HCT116 (cell line): Measurements from ENCODE around the gene SOX9. TPM values are rescaled to one million over a fixed set of nuclear protein-coding genes. Genes with fewer than 3 reads are reported as not detected.
A peak's percentile ranks its signal among the peaks of the same experiment; 100 is the strongest.

Experiments
- ATAC-seq: fragments of 200-7000 bp; cut with Tn5 transposase; 2 replicates; pipeline ENCODE4 v1.9.1; 2020; ENCODE audit warnings: mild to moderate bottlenecking, moderate library complexity
- BruUV-seq: library from RNA; stranded (reverse); fragments of 400-500 nt; replicated peaks from 2 replicates; lab custom pipeline; 2021; lab: Mats Ljungman, UMichigan
- CTCF ChIA-PET: fragments of 300-600 bp; sonication (Branson Sonifier 250); formaldehyde crosslinking; loops from one replicate; lab custom pipeline; 2021; ENCODE audit warnings: antibody characterized with exemption; lab: Charles Lee
- POLR2A ChIA-PET: fragments of 300-600, 350-600 bp; sonication (Branson Sonifier 250); formaldehyde crosslinking; loops from one replicate; lab custom pipeline; 2021; ENCODE audit warnings: antibody characterized with exemption; lab: Charles Lee
- RAD21 ChIA-PET, 2 experiments: fragments of 300-600 bp; sonication (Branson Sonifier 250); formaldehyde crosslinking; loops; one replicate each; lab custom pipeline; 2023; ENCODE audit warnings: low total read pairs in 2 of 2; ENCODE audit not compliant: uncharacterized antibody in 2 of 2, unreplicated experiment in 2 of 2, low non-redundant PET in 1 of 2; lab: Charles Lee
- DNase-seq: peaks from one replicate; pipeline ENCODE4 v3.0.0-alpha.2; 2010; ENCODE audit warnings: low read depth, low spot score
- H2AFZ ChIP-seq: fragments of 200-600 bp; shearing (Covaris generic), sonication (generic); 2 replicates; pipeline ENCODE4 v1.6.1; 2017; ENCODE audit warnings: low read depth, mixed run types, mixed read lengths, antibody characterized with exemption, low read length; ENCODE audit not compliant: poor library complexity, severe bottlenecking
- H3K27ac ChIP-seq: 2 replicates; pipeline ENCODE4 v1.5.1; 2012; ENCODE audit warnings: low read depth, low read length
- H3K27me3 ChIP-seq: fragments of 200-600 bp; sonication (generic); 2 replicates; pipeline ENCODE4 v1.6.1; 2016; ENCODE audit warnings: mixed run types, low read length, mixed read lengths; ENCODE audit not compliant: insufficient read depth
- H3K36me3 ChIP-seq, 2 experiments: fragments of 200-500 bp in 1 of 2; fragments of 200-600 bp in 1 of 2; sonication (Bioruptor generic) in 1 of 2; sonication (generic) in 1 of 2; 2 replicates each; pipeline versions ENCODE4 v1.5.1 to v1.6.1; 2014 to 2016; ENCODE audit warnings: low read length in 2 of 2, inconsistent platforms in 1 of 2, mixed read lengths in 1 of 2, mixed run types in 1 of 2; ENCODE audit not compliant: insufficient read depth in 2 of 2, control insufficient read depth in 1 of 2
- H3K4me1 ChIP-seq, 2 experiments: fragments of 200-600 bp in 1 of 2; sonication (generic) in 1 of 2; 2 replicates each; pipeline versions ENCODE4 v1.5.1 to v1.6.1; 2012 to 2017; ENCODE audit warnings: low read length in 2 of 2, inconsistent platforms in 1 of 2, mild to moderate bottlenecking in 1 of 2, mixed read lengths in 1 of 2, mixed run types in 1 of 2, moderate library complexity in 1 of 2; ENCODE audit not compliant: insufficient read depth in 2 of 2, control insufficient read depth in 1 of 2
- H3K4me2 ChIP-seq: fragments of 200-600 bp; sonication (generic); 2 replicates; pipeline ENCODE4 v1.6.1; 2017; ENCODE audit warnings: mixed run types, low read length, mixed read lengths
- H3K4me3 ChIP-seq, 2 experiments: fragments of 200-600 bp in 1 of 2; sonication (generic) in 1 of 2; replicated peaks in 1 of 2; 2 replicates each; pipeline ENCODE4 v1.5.1; 2011 to 2016; ENCODE audit warnings: low read length in 2 of 2, control low read depth in 1 of 2, low read depth in 1 of 2, mild to moderate bottlenecking in 1 of 2, mixed read lengths in 1 of 2, mixed run types in 1 of 2
- H3K79me2 ChIP-seq: fragments of 200-600 bp; sonication (generic); 2 replicates; pipeline ENCODE4 v1.6.1; 2017; ENCODE audit warnings: mild to moderate bottlenecking, mixed run types, low read length, moderate library complexity, mixed read lengths; ENCODE audit not compliant: insufficient read depth
- H3K9ac ChIP-seq: fragments of 200-600 bp; sonication (generic); 2 replicates; pipeline ENCODE4 v1.6.1; 2016; ENCODE audit warnings: low read length, mixed read lengths
- H3K9me2 ChIP-seq: fragments of 200-600 bp; sonication (generic), shearing (Covaris generic); 2 replicates; pipeline ENCODE4 v1.6.1; 2017; ENCODE audit warnings: mixed run types, mild to moderate bottlenecking, moderate library complexity; ENCODE audit not compliant: insufficient read depth
- H3K9me3 ChIP-seq, 2 experiments: fragments of 200-500 bp in 1 of 2; fragments of 200-600 bp in 1 of 2; sonication (Bioruptor generic) in 1 of 2; sonication (generic) in 1 of 2; 2 replicates each; pipeline ENCODE4 v1.6.1; 2014 to 2017; ENCODE audit warnings: low read length in 2 of 2, mixed read lengths in 2 of 2, inconsistent platforms in 1 of 2, low read depth in 1 of 2, mild to moderate bottlenecking in 1 of 2, mixed run types in 1 of 2, moderate library complexity in 1 of 2; ENCODE audit not compliant: control insufficient read depth in 1 of 2, insufficient read depth in 1 of 2
- H4K20me1 ChIP-seq: fragments of 200-600 bp; sonication (generic), shearing (Covaris generic); 2 replicates; pipeline ENCODE4 v1.6.1; 2017; ENCODE audit warnings: mixed run types, mild to moderate bottlenecking, moderate library complexity; ENCODE audit not compliant: insufficient read depth
- CEBPB ChIP-seq: IDR thresholded peaks from 2 replicates; pipeline ENCODE4 v1.6.1; 2012; ENCODE audit warnings: low read depth
- CTCF ChIP-seq, 3 experiments: fragments of 200-600 bp in 1 of 3; sonication (generic) in 1 of 3; IDR thresholded peaks in 2 of 3; conservative IDR thresholded peaks in 1 of 3; 2 replicates each; pipeline ENCODE4 v1.5.1; 2012 to 2017; ENCODE audit warnings: low read depth in 2 of 3, low read length in 2 of 3, antibody characterized with exemption in 1 of 3, borderline replicate concordance in 1 of 3, control low read depth in 1 of 3, mild to moderate bottlenecking in 1 of 3, mixed read lengths in 1 of 3, mixed run types in 1 of 3, moderate library complexity in 1 of 3; ENCODE audit not compliant: insufficient read depth in 1 of 3
- EZH2phosphoT487 ChIP-seq: fragments of 200-600 bp; IDR thresholded peaks from 2 replicates; pipeline ENCODE4 v1.6.1; 2018; ENCODE audit warnings: antibody characterized with exemption, borderline replicate concordance
- POLR2A ChIP-seq: IDR thresholded peaks from 2 replicates; pipeline ENCODE4 v1.7.0; 2011; ENCODE audit warnings: borderline replicate concordance; ENCODE audit not compliant: insufficient read depth, insufficient read length; ENCODE audit errors: extremely low read depth
- POLR2AphosphoS5 ChIP-seq: IDR thresholded peaks from 2 replicates; pipeline ENCODE4 v1.6.1; 2011; ENCODE audit warnings: mild to moderate bottlenecking, low read depth, low read length, moderate library complexity
- RAD21 ChIP-seq: IDR thresholded peaks from 2 replicates; pipeline ENCODE4 v1.6.1; 2012; ENCODE audit warnings: low read depth, mild to moderate bottlenecking
- REST ChIP-seq: IDR thresholded peaks from 2 replicates; pipeline ENCODE4 v1.6.1; 2012; ENCODE audit warnings: low read depth
- TCF7L2 ChIP-seq: IDR thresholded peaks from 2 replicates; pipeline ENCODE4 v1.7.0; 2011; ENCODE audit warnings: borderline replicate concordance, inconsistent platforms; ENCODE audit not compliant: insufficient read depth, insufficient read length; ENCODE audit errors: extremely low read depth
- ZNF274 ChIP-seq: fragments of 200-500 bp; sonication (Bioruptor generic); IDR thresholded peaks from 2 replicates; pipeline ENCODE4 v1.6.1; 2014; ENCODE audit warnings: mild to moderate bottlenecking, low read depth, low read length, inconsistent platforms
- intact Hi-C: fragments of 100-400 bp; cut with micrococcal nuclease; formaldehyde crosslinking; loops from 2 replicates; pipeline ENCODE4 v1.10.0; 2022
- total RNA-seq: library from RNA; stranded (reverse); gene quantifications from one replicate; pipeline ENCODE4 v1.2.1, GENCODE V29; 2021; ENCODE audit not compliant: unreplicated experiment

SOX9 gene
- total RNA-seq, 1 experiment from 2014 or later, result 69.2 TPM

GRCh38 chr17:72092710-72093322 is 28.0 kb upstream of the SOX9 start:
- H2AFZ ChIP-seq, result no peak overlapping the region
- DNase-seq (no peak), ATAC-seq (no peak)
- no peaks in the 10 kb centered on the region for H3K79me2 ChIP-seq
- ChIA-PET CTCF (no interaction called here), POLR2A (no interaction called here)
- H3K27ac ChIP-seq, result no peak overlapping the region
- H3K4me1 ChIP-seq, result no peaks in the 10 kb centered on the region
- no peak overlapping the region for H3K9ac ChIP-seq
- H3K27me3 ChIP-seq, result no peaks in the 10 kb centered on the region
- H3K4me3 ChIP-seq, result no peak overlapping the region
- TF ChIP-seq POLR2AphosphoS5 (no peak), REST (no peak), CTCF (IDR thresholded peaks at IDR 0.05 in 2 of 3, conservative IDR thresholded peaks at IDR 0.05 in 1 of 3; ENCODE audit: borderline replicate concordance in 1 of 3, insufficient read depth in 1 of 3, low read depth in 2 of 3, low read length in 2 of 3) (peak in 1 of 3 experiments; percentile 10; a peak in 1 of 6 replicates), TCF7L2 (no peak), RAD21 (peak; percentile 42), EZH2phosphoT487 (no peak), POLR2A (no peak), CEBPB (no peak), ZNF274 (no peak)
- TF ChIP-seq, all 23 proteins: peak for 2
- no TSS peak for BruUV-seq
- Histone ChIP-seq H3K9me3 (no peaks in the 10 kb centered on the region), H3K36me3 (no peaks in the 10 kb centered on the region), H3K9me2 (no peaks in the 10 kb centered on the region), H4K20me1 (no peaks in the 10 kb centered on the region), H3K4me2 (no peak overlapping the region)
- RAD21 ChIA-PET, result no interaction called here
- intact Hi-C loops, result no loop called here
